Liver (tissue), 9 donors: Measurements from ENCODE around the gene IFNAR1. TPM values are rescaled to one million over a fixed set of nuclear protein-coding genes. Genes with fewer than 3 reads are reported as not detected.

Experiments used
- DNase-seq: peaks from one replicate; pipeline ENCODE4 v3.0.0-alpha.2; 2017; ENCODE audit warnings: low spot score
- H3K27ac ChIP-seq, 2 donors: one replicate each; pipeline ENCODE4 v1.7.0; 2013; ENCODE audit warnings: inconsistent platforms in 2 of 2, low read length in 2 of 2, control low read depth in 1 of 2, low read depth in 1 of 2, mild to moderate bottlenecking in 1 of 2
- H3K27me3 ChIP-seq, 4 donors: one replicate each; pipeline versions ENCODE4 v1.6.1 to v1.7.0; 2013; ENCODE audit warnings: low read length in 3 of 4, inconsistent platforms in 1 of 4, mild to moderate bottlenecking in 1 of 4, moderate library complexity in 1 of 4; ENCODE audit not compliant: control insufficient read depth in 4 of 4, insufficient read depth in 4 of 4
- H3K36me3 ChIP-seq, 4 donors: one replicate each; pipeline versions ENCODE4 v1.6.1 to v1.7.0; 2013; ENCODE audit warnings: low read length in 3 of 4, mild to moderate bottlenecking in 3 of 4, low read depth in 1 of 4, moderate library complexity in 1 of 4; ENCODE audit not compliant: control insufficient read depth in 4 of 4, insufficient read depth in 3 of 4
- H3K4me1 ChIP-seq, 4 donors: one replicate each; pipeline versions ENCODE4 v1.6.1 to v1.7.0; 2013; ENCODE audit warnings: low read length in 3 of 4, mild to moderate bottlenecking in 3 of 4, moderate library complexity in 1 of 4; ENCODE audit not compliant: control insufficient read depth in 4 of 4, insufficient read depth in 4 of 4
- H3K4me3 ChIP-seq, 3 donors: one replicate each; pipeline versions ENCODE4 v1.6.1 to v1.7.0; 2013; ENCODE audit warnings: low read length in 3 of 3, control low read depth in 1 of 3, low read depth in 1 of 3, mild to moderate bottlenecking in 1 of 3
- H3K9ac ChIP-seq, 2 donors: one replicate each; pipeline ENCODE4 v1.7.0; 2013; ENCODE audit warnings: low read length in 2 of 2, mild to moderate bottlenecking in 2 of 2, moderate library complexity in 2 of 2, control low read depth in 1 of 2, low read depth in 1 of 2
- H3K9me3 ChIP-seq, 4 donors: one replicate each; pipeline versions ENCODE4 v1.6.1 to v1.7.0; 2013; ENCODE audit warnings: low read length in 3 of 4; ENCODE audit not compliant: control insufficient read depth in 4 of 4
- ATF3 ChIP-seq: IDR thresholded peaks from 2 replicates; pipeline ENCODE4 v1.6.1; 2016; ENCODE audit warnings: antibody characterized with exemption
- CTCF ChIP-seq: fragments of 150-350 bp; IDR thresholded peaks from 2 replicates; pipeline ENCODE4 v1.5.1; 2017; ENCODE audit warnings: improper control_type of control experiment, low read depth, low read length; ENCODE audit not compliant: missing input control
- EGR1 ChIP-seq, 2 donors: IDR thresholded peaks; 2 replicates each; pipeline ENCODE4 v1.6.1; 2016 to 2018; ENCODE audit warnings: antibody characterized with exemption in 2 of 2, low read depth in 2 of 2
- FOXA1 ChIP-seq: IDR thresholded peaks from 2 replicates; pipeline ENCODE4 v1.6.1; 2016; ENCODE audit warnings: antibody characterized with exemption
- FOXA2 ChIP-seq: IDR thresholded peaks from 2 replicates; pipeline ENCODE4 v1.6.1; 2016; ENCODE audit warnings: antibody characterized with exemption
- GABPA ChIP-seq, 2 donors: IDR thresholded peaks in 1 of 2; conservative IDR thresholded peaks in 1 of 2; 2 replicates each; pipeline ENCODE4 v1.6.1; 2016; ENCODE audit warnings: antibody characterized with exemption in 2 of 2, mild to moderate bottlenecking in 1 of 2, moderate library complexity in 1 of 2
- HNF4A ChIP-seq, 2 donors: conservative IDR thresholded peaks; 2 replicates each; pipeline ENCODE4 v1.6.1; 2016; ENCODE audit warnings: antibody characterized with exemption in 2 of 2, mild to moderate bottlenecking in 2 of 2
- HNF4G ChIP-seq: IDR thresholded peaks from 2 replicates; pipeline ENCODE4 v1.6.1; 2016; ENCODE audit warnings: antibody characterized with exemption
- JUND ChIP-seq, 2 donors: IDR thresholded peaks; 2 replicates each; pipeline ENCODE4 v1.6.1; 2016; ENCODE audit warnings: antibody characterized with exemption in 2 of 2
- MAX ChIP-seq: IDR thresholded peaks from 2 replicates; pipeline ENCODE4 v1.6.1; 2016; ENCODE audit warnings: antibody characterized with exemption
- NR2F2 ChIP-seq: IDR thresholded peaks from 2 replicates; pipeline ENCODE4 v1.6.1; 2016; ENCODE audit warnings: antibody characterized with exemption
- RAD21 ChIP-seq, 2 donors: IDR thresholded peaks; 2 replicates each; pipeline ENCODE4 v1.6.1; 2016; ENCODE audit warnings: antibody characterized with exemption in 2 of 2, mild to moderate bottlenecking in 2 of 2
- REST ChIP-seq: IDR thresholded peaks from 2 replicates; pipeline ENCODE4 v1.6.1; 2016; ENCODE audit warnings: antibody characterized with exemption, mild to moderate bottlenecking
- RXRA ChIP-seq, 2 donors: IDR thresholded peaks; 2 replicates each; pipeline ENCODE4 v1.6.1; 2017 to 2018; ENCODE audit warnings: antibody characterized with exemption in 2 of 2, mild to moderate bottlenecking in 1 of 2
- SP1 ChIP-seq: IDR thresholded peaks from 2 replicates; pipeline ENCODE4 v1.6.1; 2018; ENCODE audit warnings: antibody characterized with exemption, mild to moderate bottlenecking
- TAF1 ChIP-seq: conservative IDR thresholded peaks from 2 replicates; pipeline ENCODE4 v1.6.1; 2016; ENCODE audit warnings: antibody characterized with exemption, mild to moderate bottlenecking
- YY1 ChIP-seq: IDR thresholded peaks from 2 replicates; pipeline ENCODE4 v1.6.1; 2016; ENCODE audit warnings: antibody characterized with exemption, mild to moderate bottlenecking
- ZBTB33 ChIP-seq: IDR thresholded peaks from 2 replicates; pipeline ENCODE4 v1.6.1; 2016; ENCODE audit warnings: antibody characterized with exemption
- WGBS: extraction: QIAGEN DNeasy Blood & Tissue Kit; methylation state at CpG from one replicate; pipeline ENCODE4 v1.1.7; 2013; 5-methylcytosine and 5-hydroxymethylcytosine counted together
- polyA plus RNA-seq, 2 donors: library from polyadenylated mRNA; stranded (reverse) in 1 of 2; unstranded in 1 of 2; fragments of 200-250 nt in 1 of 2; fragments of >200 nt in 1 of 2; fragmentation: Nextera tagmentation in 1 of 2; extraction: Ambion mirVana in 1 of 2; gene quantifications; one replicate each; pipeline versions ENCODE4 v1.2.1 to v1.2.3, GENCODE V29; 2013 to 2015
- total RNA-seq, 2 donors: library from RNA; depleted of rRNA; stranded (reverse); fragments of >200 nt; gene quantifications; one replicate each; pipeline ENCODE4 v1.2.3, GENCODE V29; 2014
- donor health status: healthy.
- donor health status: healthy.
- donor health status: healthy.
- donor health status: healthy.
- donor health status: healthy.

The IFNAR1 gene
- total and polyA plus RNA-seq, 4 donors = 31.1 to 54.3 (median 46.2) TPM

- Histone ChIP-seq H3K27ac (no peak overlapping the region), H3K9ac (no peak overlapping the region), H3K27me3 (no peaks in the 10 kb centered on the region), H3K4me3 (no peak overlapping the region), H3K36me3 (peaks cover 10 to 41% (median 30%) of the 10 kb centered on the region in 4 donors), H3K4me1 (no peaks in the 10 kb centered on the region), H3K9me3 (no peaks in the 10 kb centered on the region)
- 97% methylated on average over 2 of the region's 2 CpGs for WGBS
- DNase-seq = no peak
- no peak for TF ChIP-seq GABPA (IDR thresholded peaks at IDR 0.05 in 1 of 2, conservative IDR thresholded peaks at IDR 0.05 in 1 of 2)
- TF ChIP-seq RXRA (IDR thresholded peaks at IDR 0.05) = no peak
- no peak for TF ChIP-seq ZBTB33
- TF ChIP-seq FOXA1 = no peak
- TF ChIP-seq ATF3 = no peak
- no peak for TF ChIP-seq HNF4G
- TF ChIP-seq YY1 = no peak
- TF ChIP-seq FOXA2 = no peak
- TF ChIP-seq NR2F2 = no peak
- TF ChIP-seq HNF4A (conservative IDR thresholded peaks at IDR 0.05) = no peak
- TF ChIP-seq RAD21 (IDR thresholded peaks at IDR 0.05) = no peak
- no peak for TF ChIP-seq REST
- TF ChIP-seq SP1 = no peak
Measured at GRCh38 chr21:33278721-33279120, 46.0 kb upstream of the IFNAR1 start.

GRCh38 chr21:33279330-33279820 lies 45.4 kb upstream of the IFNAR1 start:
- H3K36me3 ChIP-seq = peaks cover 10 to 40% (median 30%) of the 10 kb centered on the region in 4 donors
- H3K27ac ChIP-seq = no peak overlapping the region
- WGBS = over 99% methylated on average over 3 of the region's 3 CpGs
- TF ChIP-seq FOXA2 = no peak
- no peak for TF ChIP-seq EGR1 (IDR thresholded peaks at IDR 0.05; ENCODE audit: low read depth in 2 of 2)
- no peak for TF ChIP-seq YY1
- no peak for TF ChIP-seq TAF1
- no peak for TF ChIP-seq CTCF
- no peak for TF ChIP-seq REST
- TF ChIP-seq HNF4A (conservative IDR thresholded peaks at IDR 0.05) = no peak
- no peak for TF ChIP-seq GABPA (IDR thresholded peaks at IDR 0.05 in 1 of 2, conservative IDR thresholded peaks at IDR 0.05 in 1 of 2)
- TF ChIP-seq FOXA1 = no peak
- no peak for TF ChIP-seq RXRA (IDR thresholded peaks at IDR 0.05)
- TF ChIP-seq JUND (IDR thresholded peaks at IDR 0.05) = no peak
- TF ChIP-seq MAX = no peak
- no peak for TF ChIP-seq RAD21 (IDR thresholded peaks at IDR 0.05)
- no peak for TF ChIP-seq SP1
- no peak for TF ChIP-seq ATF3

More at GRCh38 chr21:33279330-33279820, 45.4 kb upstream of the IFNAR1 start:
- DNase-seq = no peak
- Histone ChIP-seq H3K27me3 (no peaks in the 10 kb centered on the region), H3K9me3 (no peaks in the 10 kb centered on the region), H3K4me1 (no peaks in the 10 kb centered on the region), H3K4me3 (no peak overlapping the region), H3K9ac (no peak overlapping the region)
